ENCODE results near the gene TRAFD1. TPM values are rescaled to one million over a fixed set of nuclear protein-coding genes. Genes with fewer than 3 reads are reported as not detected.

The TRAFD1 gene
- total RNA-seq, 1 experiment from 2014 or later, result 38.8 TPM

- intact Hi-C loops (cut with micrococcal nuclease; ENCODE audit: unreplicated experiment), result no loop called here
- H3K27ac Mint-ChIP-seq (ENCODE audit: unreplicated experiment), result no peak overlapping the region
Observed at GRCh38 chr12:112162241-112162790, 37.0 kb downstream of the TRAFD1 start.

DNA sequence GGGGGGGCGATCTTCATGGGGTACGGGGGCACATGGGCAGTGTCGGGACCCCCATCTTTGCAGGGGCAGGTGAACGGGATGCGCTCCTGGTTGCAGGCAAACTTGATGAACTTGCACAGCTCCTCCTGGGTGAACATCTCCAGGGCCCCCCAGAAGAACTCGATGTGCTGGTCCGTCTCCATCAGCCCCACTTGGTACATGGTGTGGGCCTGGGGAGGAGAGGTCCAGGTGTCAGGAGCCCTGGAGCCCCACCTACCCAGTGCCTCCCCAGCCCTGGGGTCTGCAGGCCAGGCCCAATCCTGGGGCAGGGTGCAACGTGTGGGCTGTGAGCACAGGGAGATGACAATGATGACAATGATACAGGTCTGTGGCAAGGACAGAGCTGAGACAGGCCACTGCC, 37.7 kb downstream of the TRAFD1 start:
- no peak for TF ChIP-seq CTCF (IDR thresholded peaks at IDR 0.05; ENCODE audit: unreplicated experiment)
- Mint-ChIP-seq H3K36me3 (ENCODE audit: insufficient read depth, unreplicated experiment) (peaks cover 36% of the 10 kb centered on the region), H3K27ac (ENCODE audit: unreplicated experiment) (no peak overlapping the region), H3K4me3 (ENCODE audit: low read depth, unreplicated experiment) (no peak overlapping the region), H3K27me3 (ENCODE audit: unreplicated experiment) (no peaks in the 10 kb centered on the region), H3K9me3 (ENCODE audit: low read depth, unreplicated experiment) (no peaks in the 10 kb centered on the region), H3K4me1 (ENCODE audit: low read depth, unreplicated experiment) (no peaks in the 10 kb centered on the region)
- intact Hi-C loops (cut with micrococcal nuclease; ENCODE audit: unreplicated experiment), result no loop called here
- CTCF ChIA-PET, result no interaction called here
- no peak for DNase-seq
- BruUV-seq (replicated peaks), result no TSS peak

More at GRCh38 chr12:112162241-112162790, 37.0 kb downstream of the TRAFD1 start:
- no peak for DNase-seq
- Mint-ChIP-seq H3K36me3 (ENCODE audit: insufficient read depth, unreplicated experiment) (peaks cover 30% of the 10 kb centered on the region), H3K4me3 (ENCODE audit: low read depth, unreplicated experiment) (no peak overlapping the region), H3K9me3 (ENCODE audit: low read depth, unreplicated experiment) (peaks cover 3% of the 10 kb centered on the region), H3K4me1 (ENCODE audit: low read depth, unreplicated experiment) (no peaks in the 10 kb centered on the region), H3K27me3 (ENCODE audit: unreplicated experiment) (no peaks in the 10 kb centered on the region)
- BruUV-seq (replicated peaks), result no TSS peak
- CTCF ChIA-PET, result no interaction called here
- TF ChIP-seq CTCF (IDR thresholded peaks at IDR 0.05; ENCODE audit: unreplicated experiment), result no peak

DNA sequence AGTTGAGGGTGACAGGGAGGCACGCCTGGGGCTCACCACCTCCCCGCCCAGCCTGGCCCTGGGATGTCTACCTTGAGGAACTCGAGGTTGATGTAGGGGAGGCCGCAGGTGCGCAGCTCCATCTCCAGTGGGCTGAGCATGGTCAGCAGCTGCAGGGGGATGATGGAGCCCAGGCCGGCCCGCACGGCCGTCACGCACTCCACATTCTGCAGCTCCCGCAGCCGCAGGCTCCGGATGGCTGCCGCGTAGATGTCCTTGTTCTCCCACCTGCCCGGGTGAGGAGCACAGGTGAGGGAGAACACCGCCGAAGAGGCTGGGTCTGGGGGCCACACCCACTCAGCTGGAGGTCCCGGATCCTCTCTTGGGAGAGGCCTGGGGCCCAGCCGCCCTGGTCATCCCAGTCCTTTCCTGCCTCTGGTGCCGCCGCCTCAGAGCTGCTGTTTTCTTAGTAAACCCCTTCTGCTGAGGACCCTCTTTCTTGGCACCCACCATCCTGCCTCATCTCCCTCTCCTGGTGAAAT, 38.2 kb downstream of the TRAFD1 start:
- no peak for TF ChIP-seq CTCF (IDR thresholded peaks at IDR 0.05; ENCODE audit: unreplicated experiment)
- BruUV-seq (replicated peaks), result no TSS peak
- H3K4me3 Mint-ChIP-seq (ENCODE audit: low read depth, unreplicated experiment), result no peak overlapping the region
- H3K27me3 Mint-ChIP-seq (ENCODE audit: unreplicated experiment), result no peaks in the 10 kb centered on the region
- H3K27ac Mint-ChIP-seq (ENCODE audit: unreplicated experiment), result no peak overlapping the region
- CTCF ChIA-PET, result no interaction called here
- no peaks in the 10 kb centered on the region for H3K9me3 Mint-ChIP-seq (ENCODE audit: low read depth, unreplicated experiment)
- intact Hi-C loops (cut with micrococcal nuclease; ENCODE audit: unreplicated experiment), result no loop called here
- no peaks in the 10 kb centered on the region for H3K4me1 Mint-ChIP-seq (ENCODE audit: low read depth, unreplicated experiment)
- no peak for DNase-seq
- H3K36me3 Mint-ChIP-seq (ENCODE audit: insufficient read depth, unreplicated experiment), result peaks cover 35% of the 10 kb centered on the region

GRCh38 chr12:112164011-112164660, 38.8 kb downstream of the TRAFD1 start:
- Mint-ChIP-seq H3K4me1 (ENCODE audit: low read depth, unreplicated experiment) (no peaks in the 10 kb centered on the region), H3K36me3 (ENCODE audit: insufficient read depth, unreplicated experiment) (peaks cover 31% of the 10 kb centered on the region), H3K4me3 (ENCODE audit: low read depth, unreplicated experiment) (no peak overlapping the region), H3K9me3 (ENCODE audit: low read depth, unreplicated experiment) (no peaks in the 10 kb centered on the region), H3K27ac (ENCODE audit: unreplicated experiment) (no peak overlapping the region), H3K27me3 (ENCODE audit: unreplicated experiment) (no peaks in the 10 kb centered on the region)
- CTCF ChIA-PET, result interaction anchor here (0.7 kb wide), 1 partner anchor 72 kb away, joined by 3 read pairs; no protein-coding TSS in a partner anchor
- no peak for TF ChIP-seq CTCF (IDR thresholded peaks at IDR 0.05; ENCODE audit: unreplicated experiment)
- intact Hi-C loops (cut with micrococcal nuclease; ENCODE audit: unreplicated experiment), result no loop called here
- BruUV-seq (replicated peaks), result no TSS peak
- DNase-seq, result no peak

All from Calu3 (cell line).